Stimulated activated CD4-positive, alpha-beta T cell treated with anti-CD3 and anti-CD28 coated beads, Interleukin-1b, Interleukin-23, amount 100 ng/mL, for 48 hours (primary cell): Measurements from ENCODE around the gene ANKRD44.

Experiments
- DNase-seq: peaks from one replicate; pipeline ENCODE4 v3.0.0-alpha.2; 2020

The ANKRD44 gene

DNA sequence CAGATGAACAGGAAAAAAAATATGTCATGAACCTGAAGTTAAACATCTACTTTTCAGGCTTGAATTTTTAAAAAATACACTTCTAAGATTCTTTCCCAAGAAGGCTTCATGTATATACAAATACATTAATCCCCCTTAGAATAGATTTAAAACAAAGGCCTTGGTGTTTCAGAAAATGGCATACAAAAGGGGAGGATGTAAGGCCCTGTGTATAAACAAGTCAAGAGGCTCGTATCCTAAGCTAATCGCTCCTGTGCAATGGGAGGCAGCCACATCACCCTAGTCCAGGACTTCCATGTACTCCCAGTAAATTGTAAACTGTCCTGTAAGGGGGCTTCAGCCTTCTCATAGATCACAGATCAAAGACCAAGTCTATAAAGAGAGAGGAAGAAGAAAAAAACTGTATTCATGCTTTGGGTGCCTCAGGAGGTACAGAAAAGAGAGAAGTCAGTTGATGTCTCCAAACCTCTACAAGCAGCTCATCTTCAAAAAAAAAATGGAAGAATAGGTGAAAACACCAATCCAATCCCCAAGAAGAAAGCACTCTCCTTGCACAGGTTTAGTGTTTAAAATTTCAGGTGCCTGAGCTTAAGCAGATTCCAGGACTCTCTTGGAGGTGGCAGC lies 53.9 kb downstream of the ANKRD44 start:
- no peak for DNase-seq

DNA sequence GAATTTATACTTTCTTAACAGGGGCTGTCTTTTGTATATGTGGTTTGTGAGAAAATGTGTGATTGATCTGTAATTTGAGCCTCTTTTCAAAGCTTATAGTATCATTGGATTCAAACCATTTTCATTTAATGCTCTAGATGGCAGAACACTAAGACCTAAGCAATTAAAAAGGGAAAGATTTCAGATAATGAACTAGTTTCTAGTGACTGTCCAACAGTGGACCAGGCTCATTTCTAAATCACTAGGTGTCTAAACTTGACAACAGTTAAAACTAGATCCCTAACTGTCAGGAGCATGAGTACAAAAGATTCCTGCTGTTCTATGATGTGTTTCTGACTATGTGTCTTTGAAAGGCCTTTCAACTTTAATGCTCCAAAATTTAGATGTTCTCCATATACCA lies 54.6 kb downstream of the ANKRD44 start:
- no peak for DNase-seq

DNA sequence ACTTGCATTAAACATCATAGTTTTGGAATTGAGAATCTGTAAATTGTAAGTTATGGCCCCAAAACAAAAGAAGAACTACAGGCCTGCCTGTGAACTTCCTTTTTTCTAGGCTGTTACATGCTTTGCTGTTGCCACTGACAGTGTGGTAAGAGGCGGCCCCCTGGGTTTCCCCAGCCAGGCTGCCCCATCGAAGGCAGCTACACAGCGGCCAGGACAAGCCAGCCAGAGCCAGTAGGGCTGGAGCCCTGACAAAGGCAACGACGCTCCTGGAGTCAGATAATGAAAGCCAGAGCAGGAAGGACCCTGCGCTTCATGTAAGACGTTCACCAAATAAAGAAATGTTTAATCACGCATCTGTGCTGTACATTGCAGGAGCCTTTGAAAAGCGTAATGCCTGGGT lies 55.0 kb downstream of the ANKRD44 start:
- peak; percentile 77 for DNase-seq

DNA sequence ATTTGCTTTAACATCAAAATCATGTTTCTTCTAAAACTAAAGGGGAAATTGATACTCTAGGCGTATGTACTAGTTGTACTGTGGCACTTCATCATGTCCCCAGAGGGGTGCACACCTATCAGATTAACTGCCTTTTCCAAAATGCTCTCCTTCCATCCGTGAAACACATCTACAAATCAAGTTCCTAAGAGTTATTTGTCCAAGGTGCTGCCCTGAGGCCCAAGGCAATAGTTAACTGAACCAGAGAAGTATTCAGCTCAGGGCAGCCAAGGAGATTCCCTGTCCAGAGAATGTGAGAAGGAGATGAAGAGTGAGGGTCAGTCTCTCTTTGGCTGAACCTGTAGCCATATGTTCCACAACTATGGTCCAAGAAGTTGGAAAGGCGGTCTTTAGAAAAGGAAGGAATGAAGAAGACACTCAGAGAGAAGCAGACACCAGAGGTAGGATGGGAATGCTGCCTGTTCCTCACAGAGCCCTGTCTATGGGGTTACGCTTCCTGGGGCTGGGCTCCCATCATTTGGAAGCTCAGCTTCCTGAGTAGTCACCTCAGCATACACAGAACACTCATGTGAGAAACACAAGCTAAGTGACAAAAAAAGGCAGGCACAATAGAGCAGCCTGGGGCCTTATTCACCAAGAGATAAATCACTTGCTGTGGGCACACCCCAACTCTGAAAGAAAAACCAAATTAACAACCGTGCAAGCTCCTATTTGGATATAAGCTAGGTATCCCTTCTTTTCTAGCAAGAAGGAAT lies 55.6 kb downstream of the ANKRD44 start:
- DNase-seq: no peak

DNA sequence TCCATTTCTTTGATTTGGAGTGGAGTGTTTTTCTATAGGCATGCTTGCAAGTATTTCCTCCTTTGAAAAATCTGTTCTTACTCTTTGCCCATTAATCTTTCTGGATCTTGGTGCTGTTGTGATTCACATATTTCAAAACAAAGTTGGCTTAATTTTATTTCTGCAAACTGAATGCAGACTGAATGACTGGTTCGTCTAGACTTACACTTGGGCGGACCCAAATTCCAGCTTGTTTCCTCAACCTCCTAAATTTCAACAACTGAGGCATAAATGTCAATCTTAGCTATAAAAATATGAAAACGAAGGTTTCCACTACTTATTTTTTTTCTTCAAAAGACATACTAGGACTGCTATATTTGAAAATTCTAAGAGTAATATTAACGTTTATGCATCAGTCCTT lies 59.0 kb downstream of the ANKRD44 start:
- DNase-seq: no peak

DNA sequence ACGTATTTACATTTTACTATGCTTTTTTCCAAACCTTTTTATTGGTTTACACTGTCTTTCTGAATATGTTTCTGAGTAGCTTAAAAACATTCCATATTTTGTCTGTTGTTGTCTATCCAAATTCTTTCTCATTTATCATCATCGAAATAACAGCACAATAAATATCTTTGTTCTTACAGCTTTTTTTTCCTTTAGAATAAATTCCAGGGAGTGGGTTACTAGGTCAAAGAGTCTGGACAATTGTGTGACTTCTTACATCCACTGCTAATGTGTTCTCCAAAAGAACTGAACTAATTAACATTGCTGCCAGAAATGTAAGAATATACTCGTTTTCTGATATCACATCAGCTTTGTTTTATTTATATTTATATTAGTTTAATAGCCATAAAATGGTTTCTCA lies 59.4 kb downstream of the ANKRD44 start:
- DNase-seq: no peak

DNA sequence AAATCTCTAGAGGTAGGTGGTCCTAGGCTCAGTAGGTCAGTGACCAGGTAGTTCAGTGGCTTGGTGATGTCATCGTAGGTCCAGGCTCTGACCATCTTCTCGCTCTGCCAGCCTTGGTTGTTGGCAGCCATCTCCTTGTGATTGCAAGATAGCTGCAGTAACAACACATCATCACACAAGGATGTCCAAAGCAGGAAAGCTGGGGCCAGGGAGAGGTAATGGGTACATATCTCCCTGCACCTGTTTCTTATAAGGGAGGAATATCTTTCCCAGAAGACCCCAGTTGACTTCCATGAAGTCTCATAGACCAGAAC lies 60.5 kb downstream of the ANKRD44 start:
- no peak for DNase-seq

DNA sequence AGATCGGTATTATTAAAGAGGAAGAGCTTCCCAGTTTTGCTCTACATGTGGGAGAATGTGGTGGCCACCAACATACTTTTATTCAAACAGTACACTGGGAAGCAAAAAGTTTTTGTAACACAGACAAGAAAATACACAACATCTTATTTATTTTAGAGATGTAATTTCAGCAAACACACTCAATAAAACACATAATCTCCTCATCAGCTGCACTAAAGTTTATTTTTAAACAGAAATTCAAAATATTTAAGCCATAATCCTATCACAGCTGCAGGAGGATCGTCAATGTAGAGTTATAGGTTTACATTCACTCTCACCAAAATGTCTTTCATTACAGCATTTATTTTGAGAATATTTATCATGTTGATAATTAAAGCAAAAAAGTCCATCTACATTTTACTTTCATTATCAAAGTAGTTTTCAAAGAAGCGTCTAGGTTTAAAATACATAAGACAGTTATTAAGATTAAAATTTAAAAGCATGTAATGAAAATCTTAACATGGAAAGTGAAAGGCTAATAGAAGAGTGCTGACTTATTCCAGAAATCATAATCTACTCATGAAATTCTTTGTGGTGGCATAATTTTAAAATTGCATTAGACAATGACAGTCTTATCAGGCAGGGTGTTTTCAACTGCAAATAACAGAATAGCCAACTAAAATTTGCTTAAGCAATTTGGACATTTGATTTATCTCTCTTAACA lies 61.0 kb downstream of the ANKRD44 start:
- DNase-seq: no peak

DNA sequence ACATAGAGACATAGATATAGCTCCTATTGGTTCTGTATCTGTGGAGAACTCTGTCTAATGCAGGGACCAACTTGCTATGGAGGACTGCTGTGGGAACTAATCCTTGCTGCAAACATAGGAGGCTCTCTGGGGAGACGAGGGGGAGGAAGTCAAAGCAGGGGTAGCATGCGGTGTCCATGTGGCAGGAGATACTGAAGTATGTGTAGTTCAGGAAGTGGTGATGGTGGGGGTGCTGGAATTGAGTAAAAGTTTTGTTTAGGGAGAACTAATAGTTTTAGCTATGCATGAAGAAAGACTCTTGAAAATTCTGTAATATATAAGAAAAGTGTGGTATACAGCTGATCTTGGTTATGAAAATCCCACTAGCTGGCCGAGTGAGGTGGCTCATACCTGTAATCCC lies 62.0 kb downstream of the ANKRD44 start:
- peak; percentile 20 for DNase-seq

DNA sequence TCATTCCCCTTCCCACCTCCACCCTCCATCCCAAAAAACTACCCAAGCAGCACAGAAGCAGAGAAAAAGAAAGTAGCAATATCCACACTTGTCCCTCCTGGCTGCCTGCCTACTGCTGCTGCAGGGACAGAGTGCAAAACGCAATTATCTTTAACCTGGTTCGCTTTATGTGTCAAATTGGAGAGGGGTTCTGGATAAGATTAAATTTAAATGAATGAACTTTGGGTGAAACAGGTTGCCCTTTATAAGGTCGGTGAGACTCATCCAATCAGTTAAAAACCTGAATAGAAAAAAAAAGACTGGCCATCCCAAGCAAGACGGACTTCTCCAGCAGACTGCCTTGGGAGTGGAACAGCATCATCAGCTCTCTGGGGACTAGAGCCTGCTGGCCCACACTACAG lies 62.6 kb downstream of the ANKRD44 start:
- no peak for DNase-seq

DNA sequence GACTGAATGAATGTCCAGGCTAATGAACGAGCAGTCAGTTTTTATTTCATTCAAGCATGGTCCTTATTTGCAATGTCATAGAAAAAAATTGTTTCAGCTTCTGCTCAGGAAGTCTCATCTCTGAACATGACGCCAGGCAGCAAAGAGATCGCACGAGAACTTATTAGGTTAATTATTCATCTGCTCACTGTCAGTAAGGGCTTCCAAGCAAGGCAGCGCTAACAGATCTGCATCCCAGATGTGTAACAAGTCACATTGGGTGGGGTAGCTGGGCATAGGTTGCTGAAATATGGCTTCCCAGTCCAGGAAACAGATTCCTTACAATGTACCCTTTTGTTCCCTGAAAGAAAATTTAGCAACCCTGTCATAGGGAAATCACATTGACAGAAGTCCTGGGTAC lies 63.5 kb downstream of the ANKRD44 start:
- DNase-seq: no peak

DNA sequence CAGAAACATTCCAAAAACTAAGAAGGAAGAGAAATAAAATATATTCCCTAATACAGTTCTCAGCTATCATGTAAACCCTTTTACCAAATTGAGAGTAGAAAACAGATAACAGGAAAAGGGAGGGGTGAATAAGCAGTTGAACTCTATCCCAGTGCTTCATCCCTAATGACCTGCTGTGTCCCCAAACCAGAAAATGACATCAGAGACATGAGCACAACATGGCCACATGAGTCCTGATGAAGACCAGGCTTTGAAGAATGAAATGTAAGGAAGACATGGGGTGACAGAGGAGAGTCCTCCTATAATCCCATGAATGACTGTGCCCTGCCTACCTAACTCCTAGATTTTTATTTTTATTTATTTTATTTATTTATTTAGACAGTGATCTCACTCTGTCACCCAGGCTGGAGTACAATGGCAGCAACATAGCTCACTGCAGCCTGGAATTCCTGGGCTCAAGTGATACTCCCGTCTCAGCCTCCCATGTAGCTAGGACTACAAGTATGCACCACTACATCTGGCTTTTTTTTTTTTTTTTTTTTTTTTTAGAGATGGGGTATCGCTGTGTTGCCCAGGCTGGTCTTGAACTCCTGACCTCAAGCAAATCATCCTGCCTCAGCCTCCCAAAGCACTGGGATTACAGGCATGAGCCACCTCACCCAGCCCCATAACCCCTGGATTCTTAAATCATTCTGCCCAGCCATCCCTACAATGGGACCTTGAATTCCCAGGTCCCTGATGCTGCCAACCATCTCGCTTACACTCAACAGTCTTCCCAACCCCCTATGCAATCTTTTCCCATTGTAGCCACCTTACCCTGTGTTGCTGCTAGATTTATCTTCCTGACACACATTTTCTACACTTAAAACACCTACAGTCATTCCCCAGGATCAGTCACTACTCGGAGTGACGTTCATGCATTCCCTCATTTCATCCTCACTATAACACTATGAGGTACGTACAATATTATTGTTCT lies 64.5 kb downstream of the ANKRD44 start:
- no peak for DNase-seq

DNA sequence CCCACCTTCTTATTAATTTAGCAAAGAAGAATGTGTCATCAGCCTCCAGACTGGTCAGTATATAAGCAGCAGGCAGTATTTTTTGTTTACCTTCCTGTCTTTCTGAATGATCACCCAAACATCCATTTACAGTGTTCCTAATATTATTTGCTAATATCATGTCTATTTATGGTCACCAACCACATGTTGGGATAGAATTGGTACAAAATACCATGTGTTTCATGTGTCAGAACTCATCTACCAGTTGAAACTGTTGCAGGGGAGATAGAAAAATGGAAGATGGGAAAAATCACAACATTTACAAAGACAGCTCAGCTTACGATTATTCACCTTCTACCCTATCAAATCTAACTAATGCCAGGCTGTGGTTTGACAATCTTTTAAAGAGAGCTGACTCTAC lies 66.2 kb downstream of the ANKRD44 start:
- no peak for DNase-seq

DNA sequence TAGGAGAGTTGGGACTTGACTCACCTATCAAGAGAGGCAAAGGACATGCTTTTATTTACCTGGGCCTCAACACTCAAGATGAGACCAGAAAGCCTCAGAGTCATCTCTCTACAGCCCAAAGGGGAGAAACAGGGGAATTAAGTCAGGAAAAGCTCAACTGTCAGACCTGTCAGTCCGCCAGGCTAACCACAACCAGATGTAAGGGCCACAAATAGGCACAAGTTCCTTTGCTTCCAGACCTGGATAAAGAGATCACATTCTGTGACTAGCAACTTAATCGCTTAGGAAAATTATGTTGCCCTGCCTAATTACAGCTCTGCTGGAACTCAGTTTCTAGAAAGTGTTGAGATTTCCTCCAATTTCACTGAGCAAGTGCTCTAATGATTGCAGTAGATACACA lies 67.9 kb downstream of the ANKRD44 start:
- no peak for DNase-seq

DNA sequence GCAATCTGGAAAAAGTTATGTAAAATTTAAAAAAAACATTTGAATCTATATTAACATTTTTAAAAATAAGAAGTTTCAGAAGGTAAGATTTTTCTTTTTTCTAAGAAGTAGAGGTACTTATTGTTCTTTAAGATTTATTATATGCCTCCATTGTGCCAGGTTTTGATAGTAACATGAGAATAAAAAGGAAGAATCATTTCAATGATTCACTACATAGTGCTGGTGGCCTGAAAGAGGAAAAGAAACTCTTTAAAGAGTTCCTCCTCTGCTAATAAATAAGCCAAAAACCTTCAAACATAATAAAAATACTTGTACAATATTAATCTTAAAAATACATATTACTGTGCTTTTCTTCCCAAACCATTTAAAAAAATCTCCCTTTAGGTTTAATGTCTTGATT lies 69.0 kb downstream of the ANKRD44 start:
- no peak for DNase-seq

DNA sequence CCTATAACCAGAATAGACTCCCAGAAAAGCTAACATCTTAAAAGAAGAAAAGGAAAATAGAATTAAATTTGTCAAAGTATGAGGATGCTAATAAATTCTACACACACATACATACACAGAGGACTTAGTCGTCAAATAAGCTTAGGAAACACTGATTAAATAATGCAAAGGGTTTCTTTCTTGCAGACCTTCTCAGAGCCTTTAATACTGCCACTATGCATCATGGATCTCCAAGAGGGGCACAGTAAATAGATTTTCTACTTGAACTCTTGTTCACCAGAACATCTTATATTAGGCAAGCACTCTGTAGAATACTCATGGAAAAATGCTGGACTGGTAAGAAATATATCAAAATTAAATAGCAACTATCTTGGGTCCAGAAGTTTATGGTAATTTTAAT lies 69.4 kb downstream of the ANKRD44 start:
- no peak for DNase-seq

DNA sequence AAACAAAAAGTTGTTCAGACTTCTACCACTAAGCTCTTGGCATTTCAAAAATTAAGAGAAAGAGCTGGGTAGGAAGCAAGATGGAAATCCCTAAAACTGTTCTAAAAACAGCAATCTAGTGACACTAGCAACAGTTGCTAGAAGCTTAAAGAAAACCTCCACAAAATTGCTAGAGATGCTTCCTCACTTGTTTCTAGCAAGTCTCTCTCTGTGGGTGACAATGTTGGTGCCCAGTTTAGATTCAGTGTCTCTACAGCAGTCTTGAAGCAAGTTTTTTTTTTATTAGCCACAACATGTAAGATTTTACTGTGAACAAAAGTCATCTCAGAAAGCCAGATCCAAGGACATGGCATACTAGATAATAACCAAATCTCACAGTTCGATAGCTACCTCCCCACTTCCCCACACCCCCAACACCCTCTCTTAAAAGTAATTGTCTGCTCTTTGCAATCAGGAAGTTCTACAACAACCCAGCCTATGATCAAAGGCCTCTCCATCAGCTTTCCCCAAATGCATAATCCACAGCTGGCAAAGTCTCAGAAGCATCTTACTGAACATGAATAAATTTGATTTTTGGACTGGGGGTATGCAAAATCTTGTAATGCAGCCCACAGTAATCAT lies 70.0 kb downstream of the ANKRD44 start:
- no peak for DNase-seq

DNA sequence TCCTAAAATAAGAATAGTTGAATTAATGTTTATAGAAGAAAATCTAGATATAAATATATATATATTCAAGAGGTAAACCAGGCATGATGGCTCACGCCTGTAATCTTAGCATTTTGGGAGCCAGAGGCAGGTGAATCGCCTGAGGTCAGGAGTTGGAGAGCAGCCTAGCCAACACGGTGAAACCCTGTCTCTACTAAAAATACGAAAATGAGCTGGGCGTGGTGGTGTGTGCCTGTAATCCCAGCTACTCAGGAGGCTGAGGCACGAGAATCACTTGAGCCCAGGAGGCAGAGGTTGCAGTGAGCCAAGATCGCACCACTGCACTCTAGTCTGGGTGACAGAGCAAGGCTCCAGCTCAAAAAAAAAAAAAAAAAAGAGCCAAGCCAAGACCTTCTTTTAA lies 70.6 kb downstream of the ANKRD44 start:
- peak; percentile 22 for DNase-seq

DNA sequence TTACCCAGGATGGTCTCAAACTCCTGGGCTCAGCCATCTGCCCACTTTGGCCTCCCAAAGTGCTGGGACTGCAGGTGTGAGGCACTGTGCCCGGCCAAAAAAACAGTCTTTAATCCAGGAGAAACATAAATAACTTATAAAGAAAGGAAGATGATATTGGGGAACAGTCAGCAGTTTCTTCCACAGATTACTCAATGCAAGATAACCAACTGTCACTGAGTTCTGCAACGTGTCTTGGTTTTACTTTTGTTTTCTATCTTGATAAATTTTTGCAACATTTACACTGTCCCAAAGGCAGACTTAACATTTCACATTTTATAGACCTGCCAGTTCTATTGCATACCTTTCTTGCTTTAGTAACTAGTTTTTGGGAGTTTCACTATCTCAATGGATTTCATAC lies 71.1 kb downstream of the ANKRD44 start:
- no peak for DNase-seq

DNA sequence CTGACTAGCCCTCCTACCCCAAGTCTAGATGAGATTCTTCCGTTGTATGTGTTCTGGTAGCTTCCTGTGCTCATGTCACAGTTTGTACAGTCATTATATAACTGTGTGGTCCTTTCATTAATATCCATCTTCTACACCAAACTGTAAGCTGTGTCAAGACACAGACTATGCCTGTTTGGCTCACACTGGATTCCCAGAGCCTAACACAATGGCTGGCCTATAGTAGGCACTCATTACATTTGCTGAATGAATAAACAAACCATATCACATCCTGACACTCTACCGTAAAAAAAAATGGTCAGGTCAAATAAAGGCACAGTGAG lies 72.6 kb downstream of the ANKRD44 start:
- DNase-seq: no peak

DNA sequence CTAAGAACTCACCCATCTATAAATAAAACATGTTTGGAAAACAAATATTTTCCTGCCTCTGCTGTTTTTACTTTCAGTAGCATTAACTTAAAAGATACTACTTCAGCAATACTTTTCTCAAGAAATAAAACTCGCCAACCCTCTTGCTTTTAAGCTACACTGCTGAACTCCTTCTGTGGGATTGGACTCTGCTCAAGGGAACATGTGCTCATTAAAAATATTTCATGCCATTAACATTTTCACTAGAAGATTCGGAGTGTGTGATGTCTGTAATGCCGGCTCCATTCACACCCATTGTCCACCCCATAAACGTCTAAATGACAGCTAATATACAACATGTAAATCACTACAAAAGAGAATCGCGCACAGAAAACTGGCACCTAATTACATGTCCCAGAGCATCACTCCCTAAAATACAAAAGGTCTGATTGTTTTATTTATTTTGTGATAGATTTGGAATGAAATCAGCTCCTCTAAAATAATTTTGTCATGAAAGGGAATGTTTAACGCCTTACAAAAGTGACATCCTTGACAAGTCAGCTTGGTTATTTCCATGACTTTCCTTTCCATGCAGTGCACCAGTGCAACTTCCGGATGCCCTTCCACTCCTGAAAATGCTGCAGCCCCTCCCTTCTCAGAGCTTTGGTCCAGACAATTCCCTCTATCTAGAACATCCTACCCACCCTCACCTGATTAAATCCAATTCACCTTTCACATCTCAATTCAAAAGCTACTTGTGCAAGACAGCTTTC lies 73.1 kb downstream of the ANKRD44 start:
- DNase-seq: no peak

DNA sequence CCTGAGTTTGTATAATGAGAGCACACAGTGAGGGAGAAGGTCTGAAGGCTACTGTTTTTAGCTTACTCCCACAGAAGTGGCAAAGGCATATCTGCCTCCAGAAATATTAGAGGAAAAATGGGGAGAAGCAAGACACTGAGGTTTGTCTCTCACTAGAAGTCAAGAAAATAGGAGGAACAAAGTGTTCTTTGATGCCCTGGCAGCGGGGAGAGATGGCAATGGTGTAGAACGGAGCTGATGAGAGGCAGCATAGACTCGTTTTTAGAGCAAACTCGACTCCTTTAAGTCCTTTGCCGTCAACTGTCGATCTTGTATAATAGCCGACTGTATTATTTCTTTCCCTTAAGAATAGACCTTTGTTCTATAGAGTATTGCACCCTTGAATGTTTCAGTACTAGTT lies 73.8 kb downstream of the ANKRD44 start:
- no peak for DNase-seq
